HEK293 (cell line): ENCODE results near the gene ZNF479.
"Not testable (repeated sequence)": the region's sequence is repeated elsewhere in the genome, so short reads cannot be mapped to it uniquely, and the experiment has no call there.

ENCODE experiments used
- CTCF ChIA-PET: fragments of 350-600 bp; formaldehyde crosslinking; extraction: SDS; loops from one replicate; lab custom pipeline; 2021; ENCODE audit warnings: antibody characterized with exemption; lab: Yijun Ruan, JAX
- POLR2A ChIA-PET: fragments of 300-600 bp; formaldehyde crosslinking; extraction: SDS; loops from one replicate; lab custom pipeline; 2020; ENCODE audit warnings: antibody characterized with exemption, inconsistent platforms; lab: Yijun Ruan, JAX
- H3K27ac ChIP-seq: fragments of 200-500 bp; sonication (Bioruptor generic); 2 replicates; pipeline ENCODE4 v1.5.1; 2014; ENCODE audit warnings: low read depth, low read length, control low read depth, inconsistent platforms; ENCODE audit errors: extremely low read depth
- H3K36me3 ChIP-seq, 2 experiments: fragments of 200-500 bp in 1 of 2; sonication (Bioruptor generic) in 1 of 2; 1 replicate in 1 of 2; 2 replicates in 1 of 2; pipeline ENCODE4 v1.5.1; 2014 to 2017; ENCODE audit warnings: inconsistent platforms in 2 of 2, low read length in 2 of 2; ENCODE audit not compliant: control insufficient read depth in 2 of 2, insufficient read depth in 1 of 2
- H3K4me1 ChIP-seq: fragments of 200-500 bp; sonication (Bioruptor generic); 2 replicates; pipeline ENCODE4 v1.5.1; 2014; ENCODE audit warnings: mild to moderate bottlenecking, low read length, inconsistent platforms; ENCODE audit not compliant: control insufficient read depth, insufficient read depth
- H3K4me3 ChIP-seq: 2 replicates; pipeline ENCODE4 v1.5.1; 2011; ENCODE audit warnings: low read depth, mild to moderate bottlenecking, control low read depth, low read length, moderate library complexity
- H3K9me3 ChIP-seq: fragments of 200-500 bp; sonication (Bioruptor generic); 2 replicates; pipeline ENCODE4 v1.5.1; 2014; ENCODE audit warnings: low read depth, low read length, inconsistent platforms; ENCODE audit not compliant: control insufficient read depth, insufficient read depth
- BCL11B ChIP-seq: fragments of 450-650 bp; formaldehyde crosslinking; IDR thresholded peaks from 2 replicates; pipeline ENCODE4 v1.5.1; 2016; ENCODE audit warnings: low read depth, missing biosample characterization, missing genetic modification characterization
- BCL6B ChIP-seq: fragments of 450-650 bp; formaldehyde crosslinking; IDR thresholded peaks from 2 replicates; pipeline ENCODE4 v1.5.1; 2017; ENCODE audit warnings: missing biosample characterization, missing genetic modification characterization
- EGR2 ChIP-seq: fragments of 450-650 bp; formaldehyde crosslinking; IDR thresholded peaks from 2 replicates; pipeline ENCODE4 v1.5.1; 2016; ENCODE audit warnings: low read depth, missing biosample characterization, missing genetic modification characterization
- KLF10 ChIP-seq: fragments of 450-650 bp; IDR thresholded peaks from 2 replicates; pipeline ENCODE4 v1.5.1; 2018; ENCODE audit warnings: missing biosample characterization, mild to moderate bottlenecking, missing genetic modification characterization
- PRDM6 ChIP-seq: fragments of 450-650 bp; formaldehyde crosslinking; IDR thresholded peaks from 2 replicates; pipeline ENCODE4 v1.5.1; 2017; ENCODE audit warnings: missing biosample characterization, missing genetic modification characterization
- YY2 ChIP-seq: fragments of 450-650 bp; formaldehyde crosslinking; IDR thresholded peaks from 2 replicates; pipeline ENCODE4 v1.5.1; 2016; ENCODE audit warnings: missing biosample characterization, missing genetic modification characterization
- ZNF146 ChIP-seq: fragments of 450-650 bp; formaldehyde crosslinking; IDR thresholded peaks from 2 replicates; pipeline ENCODE4 v1.5.1; 2016; ENCODE audit warnings: missing biosample characterization, missing genetic modification characterization
- ZNF175 ChIP-seq: fragments of 450-650 bp; formaldehyde crosslinking; IDR thresholded peaks from 2 replicates; pipeline ENCODE4 v1.5.1; 2016; ENCODE audit warnings: missing biosample characterization, missing genetic modification characterization
- ZNF18 ChIP-seq: fragments of 450-650 bp; formaldehyde crosslinking; IDR thresholded peaks from 2 replicates; pipeline ENCODE4 v1.5.1; 2016; ENCODE audit warnings: missing biosample characterization, missing genetic modification characterization
- ZNF223 ChIP-seq: fragments of 450-650 bp; formaldehyde crosslinking; IDR thresholded peaks from 2 replicates; pipeline ENCODE4 v1.5.1; 2016; ENCODE audit warnings: missing biosample characterization, missing genetic modification characterization
- ZNF26 ChIP-seq: fragments of 450-650 bp; formaldehyde crosslinking; IDR thresholded peaks from 2 replicates; pipeline ENCODE4 v1.5.1; 2016; ENCODE audit warnings: missing biosample characterization, missing genetic modification characterization
- ZNF266 ChIP-seq: fragments of 450-650 bp; formaldehyde crosslinking; IDR thresholded peaks from 2 replicates; pipeline ENCODE4 v1.5.1; 2016; ENCODE audit warnings: missing biosample characterization, missing genetic modification characterization, low read depth
- ZNF311 ChIP-seq: fragments of 450-650 bp; formaldehyde crosslinking; IDR thresholded peaks from 2 replicates; pipeline ENCODE4 v1.5.1; 2017; ENCODE audit warnings: missing biosample characterization, missing genetic modification characterization, borderline replicate concordance
- ZNF335 ChIP-seq: fragments of 450-650 bp; formaldehyde crosslinking; conservative IDR thresholded peaks from 2 replicates; pipeline ENCODE4 v1.5.1; 2016; ENCODE audit warnings: missing biosample characterization, missing genetic modification characterization
- ZNF350 ChIP-seq: fragments of 450-650 bp; formaldehyde crosslinking; IDR thresholded peaks from 2 replicates; pipeline ENCODE4 v1.5.0; 2017; ENCODE audit warnings: missing biosample characterization, mild to moderate bottlenecking, missing genetic modification characterization
- ZNF362 ChIP-seq: fragments of 450-650 bp; formaldehyde crosslinking; IDR thresholded peaks from 2 replicates; pipeline ENCODE4 v1.5.1; 2016; ENCODE audit warnings: missing biosample characterization, missing genetic modification characterization
- ZNF426 ChIP-seq: fragments of 450-650 bp; formaldehyde crosslinking; IDR thresholded peaks from 2 replicates; pipeline ENCODE4 v1.5.1; 2017; ENCODE audit warnings: missing biosample characterization, missing genetic modification characterization, mild to moderate bottlenecking, inconsistent platforms, moderate library complexity
- ZNF513 ChIP-seq: fragments of 450-650 bp; IDR thresholded peaks from 2 replicates; pipeline ENCODE4 v1.5.1; 2018; ENCODE audit warnings: missing biosample characterization, missing genetic modification characterization
- ZNF654 ChIP-seq: fragments of 450-650 bp; formaldehyde crosslinking; IDR thresholded peaks from 2 replicates; pipeline ENCODE4 v1.5.1; 2016; ENCODE audit warnings: low read depth, missing biosample characterization, missing genetic modification characterization
- ZNF660 ChIP-seq: fragments of 450-650 bp; IDR thresholded peaks from 2 replicates; pipeline ENCODE4 v1.5.1; 2018; ENCODE audit warnings: missing biosample characterization, mild to moderate bottlenecking, missing genetic modification characterization
- ZNF76 ChIP-seq: fragments of 450-650 bp; formaldehyde crosslinking; IDR thresholded peaks from 2 replicates; pipeline ENCODE4; 2016; ENCODE audit warnings: low read depth, missing biosample characterization, missing genetic modification characterization, borderline replicate concordance
- ZNF791 ChIP-seq: fragments of 450-650 bp; formaldehyde crosslinking; IDR thresholded peaks from 2 replicates; pipeline ENCODE4 v1.5.1; 2016; ENCODE audit warnings: missing biosample characterization, missing genetic modification characterization
- ZSCAN16 ChIP-seq: fragments of 450-650 bp; formaldehyde crosslinking; IDR thresholded peaks from 2 replicates; pipeline ENCODE4 v1.5.1; 2016; ENCODE audit warnings: missing biosample characterization, missing genetic modification characterization
- ZSCAN23 ChIP-seq: fragments of 450-650 bp; formaldehyde crosslinking; IDR thresholded peaks from 2 replicates; pipeline ENCODE4 v1.5.1; 2016; ENCODE audit warnings: missing biosample characterization, missing genetic modification characterization

ZNF479 gene

GRCh38 chr7:57132336-57132735 is at the start of gene ZNF479:
Gene ZNF479 (minus strand): TSS chr7:57132436. CDS start chr7:57132324, 112 bp downstream.
- H3K36me3 ChIP-seq, POLR2A ChIA-PET, H3K4me3 ChIP-seq, CTCF ChIA-PET, H3K4me1 ChIP-seq, H3K9me3 ChIP-seq, H3K27ac ChIP-seq: not testable (repeated sequence)

- no peaks in the 10 kb centered on the region for H3K9me3 ChIP-seq
- TF ChIP-seq PRDM6 (no peak), ZNF266 (tag by site-specific recombination) (no peak), ZSCAN16 (no peak), ZNF362 (tag by site-specific recombination) (no peak), ZNF223 (tag by site-specific recombination) (no peak)
- TF ChIP-seq, all 188 proteins: peak for 0
Measured at GRCh38 chr7:57182031-57182430, 49.8 kb upstream of the ZNF479 start.

GRCh38 chr7:57181281-57181680 is 49.0 kb upstream of the ZNF479 start:
- ChIA-PET POLR2A (no interaction called here), CTCF (no interaction called here)
- no peak overlapping the region for H3K27ac ChIP-seq
- no peak for TF ChIP-seq ZNF350 (tag by site-specific recombination)
- TF ChIP-seq ZNF791 (tag by site-specific recombination), result no peak
- no peak for TF ChIP-seq ZNF426 (tag by site-specific recombination)
- TF ChIP-seq ZNF513 (tag by site-specific recombination), result no peak
- TF ChIP-seq ZSCAN23 (tag by site-specific recombination), result no peak
- no peak for TF ChIP-seq ZNF146 (tag by site-specific recombination)
- no peak for TF ChIP-seq ZNF26
- TF ChIP-seq ZNF335, result no peak
- no peak for TF ChIP-seq ZNF76
- no peak for TF ChIP-seq ZNF660 (tag by site-specific recombination)
- TF ChIP-seq ZNF175 (tag by site-specific recombination), result no peak
- TF ChIP-seq KLF10 (tag by site-specific recombination), result no peak
- no peak for TF ChIP-seq ZNF311 (tag by site-specific recombination)
- no peak for TF ChIP-seq ZNF18
- TF ChIP-seq YY2 (tag by site-specific recombination), result no peak
- TF ChIP-seq ZNF654, result no peak
- no peak for TF ChIP-seq BCL11B (tag by site-specific recombination)
- no peak for TF ChIP-seq EGR2 (tag by site-specific recombination)
- TF ChIP-seq BCL6B, result no peak
- TF ChIP-seq, all 188 proteins: peak for 0
- Histone ChIP-seq H3K4me1 (no peaks in the 10 kb centered on the region), H3K4me3 (no peak overlapping the region), H3K9me3 (no peaks in the 10 kb centered on the region), H3K36me3 (no peaks in the 10 kb centered on the region)

More at GRCh38 chr7:57182031-57182430, 49.8 kb upstream of the ZNF479 start:
- H3K27ac ChIP-seq, result no peak overlapping the region
- no peaks in the 10 kb centered on the region for H3K4me1 ChIP-seq
- H3K4me3 ChIP-seq, result no peak overlapping the region
- ChIA-PET POLR2A (no interaction called here), CTCF (no interaction called here)
- H3K36me3 ChIP-seq, result no peaks in the 10 kb centered on the region
